ENCODE measurements around the gene CAPNS1. TPM values are rescaled to one million over a fixed set of nuclear protein-coding genes. Genes with fewer than 3 reads are reported as not detected.

The CAPNS1 gene
- total RNA-seq, 2 experiments from 2014 or later, result 167 to 177 TPM

- Histone ChIP-seq H3K4me3 (ENCODE audit: low read length) (no peak overlapping the region), H3K36me3 (ENCODE audit: insufficient read depth, low read length) (peaks cover 18% of the 10 kb centered on the region), H3K9me3 (ENCODE audit: control insufficient read depth in 1 of 2, insufficient read depth in 1 of 2, low read length in 2 of 2) (no peaks in the 10 kb centered on the region), H3K27ac (ENCODE audit: low read depth in 1 of 2, low read length in 2 of 2) (no peak overlapping the region), H3K4me1 (ENCODE audit: insufficient read depth, low read length) (peaks cover 27% of the 10 kb centered on the region), H3K27me3 (ENCODE audit: control insufficient read depth in 1 of 2, insufficient read depth in 2 of 2, low read length in 2 of 2) (no peaks in the 10 kb centered on the region)
- no peak for ATAC-seq (ENCODE audit: poor library complexity)
- POLR2A ChIA-PET, result no interaction called here
- peaks cover 27% of the 10 kb centered on the region for H3K4me1 Mint-ChIP-seq (ENCODE audit: low read depth)
- H3K27me3 Mint-ChIP-seq, result no peaks in the 10 kb centered on the region
- CTCF ChIA-PET, result no interaction called here
- peak overlapping the region; percentile 30 for H3K27ac Mint-ChIP-seq
- H3K9me3 Mint-ChIP-seq, result no peaks in the 10 kb centered on the region
- no peak for TF ChIP-seq CTCF (IDR thresholded peaks at IDR 0.05)
- H3K36me3 Mint-ChIP-seq (ENCODE audit: low read depth), result peaks cover 41% of the 10 kb centered on the region
- intact Hi-C loops (cut with DNase I, micrococcal nuclease), result loop anchor here (5.0 to 10.0 kb wide), 6 partner anchors 114 to 1204 kb away; partner anchors contain the start of genes IGFLR1 (in 1 of the 2), LIN37 (in 1 of the 2), PSENEN (in 1 of the 2) and SDHAF1 (in 1 of the 2)
- DNase-seq, result no peak
- no peak overlapping the region for H3K4me3 Mint-ChIP-seq
Measured at GRCh38 chr19:36111200-36111539, 28.7 kb upstream of the CAPNS1 start.

- Mint-ChIP-seq H3K4me3 (peak overlapping the region; percentile 81), H3K4me1 (ENCODE audit: low read depth) (peaks cover 36% of the 10 kb centered on the region), H3K27me3 (no peaks in the 10 kb centered on the region), H3K9me3 (no peaks in the 10 kb centered on the region), H3K27ac (peak overlapping the region; percentile 79), H3K36me3 (ENCODE audit: low read depth) (peaks cover 47% of the 10 kb centered on the region)
- H3K9me3 ChIP-seq (ENCODE audit: control insufficient read depth in 1 of 2, insufficient read depth in 1 of 2, low read length in 2 of 2), result no peaks in the 10 kb centered on the region
- DNase-seq (no peak), ATAC-seq (ENCODE audit: poor library complexity) (no peak)
- peaks cover 36% of the 10 kb centered on the region for H3K4me1 ChIP-seq (ENCODE audit: insufficient read depth, low read length)
- peaks cover 23% of the 10 kb centered on the region for H3K36me3 ChIP-seq (ENCODE audit: insufficient read depth, low read length)
- CTCF ChIA-PET, result no interaction called here
- H3K27ac ChIP-seq (ENCODE audit: low read depth in 1 of 2, low read length in 2 of 2), result no peak overlapping the region
- TF ChIP-seq CTCF (IDR thresholded peaks at IDR 0.05), result no peak
- H3K4me3 ChIP-seq (ENCODE audit: low read length), result no peak overlapping the region
- no peaks in the 10 kb centered on the region for H3K27me3 ChIP-seq (ENCODE audit: control insufficient read depth in 1 of 2, insufficient read depth in 2 of 2, low read length in 2 of 2)
- intact Hi-C loops (cut with DNase I, micrococcal nuclease), result loop anchor here (5.0 to 10.0 kb wide), 6 partner anchors 115 to 1202 kb away; partner anchors contain the start of genes IGFLR1 (in 1 of the 2), LIN37 (in 1 of the 2), PSENEN (in 1 of the 2) and SDHAF1 (in 1 of the 2)
- POLR2A ChIA-PET, result no interaction called here
Measured at GRCh38 chr19:36112678-36113077, 27.2 kb upstream of the CAPNS1 start.

GRCh38 chr19:36113425-36113824 is 26.4 kb upstream of the CAPNS1 start:
- no peaks in the 10 kb centered on the region for H3K9me3 Mint-ChIP-seq
- Histone ChIP-seq H3K27me3 (ENCODE audit: control insufficient read depth in 1 of 2, insufficient read depth in 2 of 2, low read length in 2 of 2) (no peaks in the 10 kb centered on the region), H3K9me3 (ENCODE audit: control insufficient read depth in 1 of 2, insufficient read depth in 1 of 2, low read length in 2 of 2) (no peaks in the 10 kb centered on the region), H3K27ac (ENCODE audit: low read depth in 1 of 2, low read length in 2 of 2) (peak overlapping the region in 1 of 2 donors; percentile 87), H3K36me3 (ENCODE audit: insufficient read depth, low read length) (peaks cover 28% of the 10 kb centered on the region), H3K4me3 (ENCODE audit: low read length) (peak overlapping the region; percentile 97), H3K4me1 (ENCODE audit: insufficient read depth, low read length) (peaks cover 40% of the 10 kb centered on the region)
- no peaks in the 10 kb centered on the region for H3K27me3 Mint-ChIP-seq
- H3K36me3 Mint-ChIP-seq (ENCODE audit: low read depth), result peaks cover 54% of the 10 kb centered on the region
- ATAC-seq (ENCODE audit: poor library complexity) (no peak), DNase-seq (peak in 1 of 14 experiments; percentile 49)
- H3K27ac Mint-ChIP-seq, result peak overlapping the region; percentile 94
- ChIA-PET CTCF (interaction anchor here (0.5 to 5.1 kb wide), 3 partner anchors 15 to 155 kb away, joined by 3 to 29 read pairs (median 4); no protein-coding TSS in a partner anchor), POLR2A (interaction anchor here (3.4 kb wide), 1 partner anchor 14 kb away, joined by 51 read pairs; no protein-coding TSS in a partner anchor)
- no peak for TF ChIP-seq CTCF (IDR thresholded peaks at IDR 0.05)
- H3K4me3 Mint-ChIP-seq, result peak overlapping the region; percentile 94
- intact Hi-C loops (cut with DNase I, micrococcal nuclease), result loop anchor here (5.0 to 10.0 kb wide), 6 partner anchors 116 to 1201 kb away; partner anchors contain the start of genes IGFLR1 (in 1 of the 2), LIN37 (in 1 of the 2), PSENEN (in 1 of the 2) and SDHAF1 (in 1 of the 2)
- peaks cover 41% of the 10 kb centered on the region for H3K4me1 Mint-ChIP-seq (ENCODE audit: low read depth)

All from CD4-positive, alpha-beta T cell (primary cell).